BE2C (cell line): Measurements from ENCODE around the gene B9D1.

Experiments used
- DNase-seq: peaks from one replicate; pipeline ENCODE4 v3.0.0-alpha.2; 2020
- H3K27me3 ChIP-seq: fragments of 250-450 bp; sonication (Bioruptor Pico); 2 replicates; pipeline ENCODE4 v1.5.1; 2020; ENCODE audit warnings: mild to moderate bottlenecking
- H3K36me3 ChIP-seq: fragments of 250-450 bp; sonication (Bioruptor Pico); 2 replicates; pipeline ENCODE4 v1.5.1; 2020; ENCODE audit warnings: mild to moderate bottlenecking
- H3K4me1 ChIP-seq: fragments of 250-450 bp; sonication (Bioruptor Pico); 2 replicates; pipeline ENCODE4 v1.5.1; 2020
- H3K4me3 ChIP-seq: 2 replicates; pipeline ENCODE4 v1.5.1; 2011; ENCODE audit warnings: low read depth, low read length
- H3K9me3 ChIP-seq: fragments of 250-450 bp; sonication (Bioruptor Pico); 2 replicates; pipeline ENCODE4 v1.5.1; 2020
- TF ChIP-seq, protein P1 (sequence below): IDR thresholded peaks from 2 replicates; pipeline ENCODE4 v1.5.1; 2012; ENCODE audit warnings: mild to moderate bottlenecking, low read depth, low read length

The B9D1 gene

DNA sequence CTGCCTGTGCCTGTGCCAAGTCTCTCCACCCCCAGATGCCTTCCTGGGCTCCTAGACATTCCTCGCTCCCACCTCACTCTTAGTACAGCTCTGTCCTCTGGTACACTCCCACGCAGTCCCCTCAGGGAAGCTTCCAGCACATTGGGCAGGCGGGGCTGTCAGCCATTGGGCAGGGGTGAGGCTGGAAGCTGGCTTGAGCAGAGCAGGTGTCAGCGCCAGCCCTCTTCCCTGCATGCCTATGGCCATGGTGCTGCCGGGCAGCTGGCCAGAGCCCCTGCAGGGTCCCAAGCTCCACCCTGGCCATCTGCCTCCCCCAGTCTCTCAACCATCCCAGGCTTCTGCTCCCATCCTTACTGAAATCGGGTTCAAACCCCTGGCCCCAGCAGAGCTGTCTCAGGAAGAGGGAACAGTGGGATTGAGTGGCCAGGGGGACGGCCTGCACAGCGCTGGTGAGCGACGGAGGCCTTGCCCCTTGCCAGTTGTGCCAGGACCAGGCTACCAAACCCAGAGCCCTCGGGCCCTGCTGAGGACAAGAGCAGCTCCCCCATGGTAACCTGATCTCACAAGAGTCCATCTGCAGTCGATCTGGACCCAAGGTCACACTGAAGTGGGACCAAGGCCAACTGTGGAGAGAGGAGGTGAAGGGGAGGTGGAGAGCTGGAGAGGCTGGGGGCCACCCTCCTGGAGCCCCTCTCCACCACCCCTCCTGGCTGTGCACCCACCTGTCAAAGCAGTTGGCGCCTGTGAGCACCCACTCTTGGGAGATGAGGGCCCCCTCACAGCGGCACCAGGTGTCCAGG lies 2.4 kb upstream of the B9D1 start:
- no peaks in the 10 kb centered on the region for H3K9me3 ChIP-seq
- no peaks in the 10 kb centered on the region for H3K4me1 ChIP-seq
- no peak for DNase-seq
- no peak overlapping the region for H3K4me3 ChIP-seq
- H3K36me3 ChIP-seq = no peaks in the 10 kb centered on the region
- TF ChIP-seq, protein P1, sequence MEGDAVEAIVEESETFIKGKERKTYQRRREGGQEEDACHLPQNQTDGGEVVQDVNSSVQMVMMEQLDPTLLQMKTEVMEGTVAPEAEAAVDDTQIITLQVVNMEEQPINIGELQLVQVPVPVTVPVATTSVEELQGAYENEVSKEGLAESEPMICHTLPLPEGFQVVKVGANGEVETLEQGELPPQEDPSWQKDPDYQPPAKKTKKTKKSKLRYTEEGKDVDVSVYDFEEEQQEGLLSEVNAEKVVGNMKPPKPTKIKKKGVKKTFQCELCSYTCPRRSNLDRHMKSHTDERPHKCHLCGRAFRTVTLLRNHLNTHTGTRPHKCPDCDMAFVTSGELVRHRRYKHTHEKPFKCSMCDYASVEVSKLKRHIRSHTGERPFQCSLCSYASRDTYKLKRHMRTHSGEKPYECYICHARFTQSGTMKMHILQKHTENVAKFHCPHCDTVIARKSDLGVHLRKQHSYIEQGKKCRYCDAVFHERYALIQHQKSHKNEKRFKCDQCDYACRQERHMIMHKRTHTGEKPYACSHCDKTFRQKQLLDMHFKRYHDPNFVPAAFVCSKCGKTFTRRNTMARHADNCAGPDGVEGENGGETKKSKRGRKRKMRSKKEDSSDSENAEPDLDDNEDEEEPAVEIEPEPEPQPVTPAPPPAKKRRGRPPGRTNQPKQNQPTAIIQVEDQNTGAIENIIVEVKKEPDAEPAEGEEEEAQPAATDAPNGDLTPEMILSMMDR = no peak
- no peaks in the 10 kb centered on the region for H3K27me3 ChIP-seq

DNA sequence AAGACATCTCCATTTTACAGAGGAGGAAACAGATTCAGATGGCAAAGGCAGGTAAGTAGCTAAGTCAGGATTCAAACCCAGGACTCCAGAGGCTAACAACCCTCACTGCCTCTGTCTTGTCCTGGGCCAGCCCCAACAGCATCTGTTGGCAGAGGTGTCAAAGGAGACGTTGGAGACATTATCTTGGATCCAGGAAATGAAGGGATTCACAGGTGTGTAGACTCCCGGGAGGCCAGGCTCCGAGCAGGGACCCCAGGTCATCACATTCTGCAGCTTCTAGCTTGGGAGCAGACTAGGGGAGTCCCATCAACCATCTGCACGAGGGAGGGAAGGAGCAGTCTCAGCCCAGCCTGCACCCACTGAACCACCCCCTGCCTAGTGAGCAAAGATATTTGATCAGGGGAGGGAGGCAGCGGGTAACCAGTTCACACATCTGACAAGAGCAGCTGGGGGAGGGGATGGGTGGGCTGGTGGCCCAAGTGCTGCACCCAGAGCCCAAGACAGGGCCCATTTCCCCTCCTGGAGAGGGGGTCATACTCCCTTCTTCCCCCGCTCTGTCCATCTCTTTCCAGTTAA lies 1.0 kb upstream of the B9D1 start:
- no peak overlapping the region for H3K4me3 ChIP-seq
- DNase-seq = no peak
- no peaks in the 10 kb centered on the region for H3K9me3 ChIP-seq
- no peaks in the 10 kb centered on the region for H3K36me3 ChIP-seq
- no peaks in the 10 kb centered on the region for H3K27me3 ChIP-seq
- no peaks in the 10 kb centered on the region for H3K4me1 ChIP-seq
- TF ChIP-seq, protein P1 = no peak

DNA sequence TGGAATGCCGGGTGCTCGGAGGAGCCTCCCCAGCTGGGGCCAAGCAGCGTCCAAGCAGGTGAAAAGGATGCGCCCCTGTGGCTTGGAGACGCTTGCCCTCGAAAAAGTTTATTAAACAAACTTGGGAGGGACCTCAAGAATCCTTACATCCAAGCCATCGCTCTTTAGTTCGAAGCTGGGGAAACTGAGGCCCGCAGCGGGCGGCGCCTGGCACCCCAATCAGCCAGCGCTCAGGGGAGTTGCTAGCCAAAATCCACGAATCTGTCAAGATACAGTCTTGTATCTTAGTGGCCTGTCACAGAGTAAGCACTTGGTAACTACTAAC lies 553 bp upstream of the B9D1 start:
- no peak for DNase-seq
- no peaks in the 10 kb centered on the region for H3K9me3 ChIP-seq
- H3K4me1 ChIP-seq = no peaks in the 10 kb centered on the region
- no peaks in the 10 kb centered on the region for H3K27me3 ChIP-seq
- TF ChIP-seq, protein P1 = no peak
- no peaks in the 10 kb centered on the region for H3K36me3 ChIP-seq
- H3K4me3 ChIP-seq = peak overlapping the region; percentile 67

DNA sequence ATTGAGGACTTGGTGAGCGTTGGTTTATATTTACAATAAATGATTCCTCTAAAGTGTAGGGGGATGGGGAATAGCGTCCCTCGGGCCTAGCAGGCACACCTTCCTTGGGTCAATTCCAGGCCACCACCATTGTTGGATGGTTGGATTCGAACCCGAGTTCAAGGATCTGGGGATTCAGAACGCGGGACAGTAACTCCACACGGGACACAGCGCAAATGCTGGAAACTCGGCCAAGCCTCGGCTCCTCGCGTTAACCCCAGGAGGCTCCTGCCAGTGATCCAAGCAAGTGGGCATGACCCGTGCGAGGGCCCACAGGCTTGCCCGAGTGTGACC lies 613 bp downstream of the B9D1 start:
- Histone ChIP-seq H3K27me3 (no peaks in the 10 kb centered on the region), H3K4me1 (no peaks in the 10 kb centered on the region), H3K4me3 (peak overlapping the region; percentile 67), H3K9me3 (no peaks in the 10 kb centered on the region), H3K36me3 (no peaks in the 10 kb centered on the region)
- TF ChIP-seq, protein P1 = no peak
- DNase-seq = no peak

DNA sequence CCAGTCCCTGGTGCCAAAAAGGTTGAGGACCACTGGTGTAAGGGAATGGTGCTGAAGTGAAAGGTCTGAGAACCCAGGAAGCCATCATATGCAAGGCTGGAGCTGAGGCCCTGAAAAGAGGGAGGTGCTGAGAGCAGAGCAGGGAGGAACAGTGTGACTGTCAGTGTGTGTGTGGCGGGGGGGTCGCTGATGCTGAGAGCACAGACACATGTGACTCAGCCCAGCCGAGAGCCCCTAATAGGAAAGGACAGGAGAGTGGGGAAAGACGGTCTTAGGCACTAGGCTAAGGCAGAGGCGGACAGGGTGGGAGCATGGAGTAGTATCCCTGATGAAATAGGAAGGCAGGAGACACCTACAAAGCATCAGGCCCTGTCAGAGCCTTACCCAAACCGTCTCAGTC lies 1.2 kb downstream of the B9D1 start:
- no peaks in the 10 kb centered on the region for H3K27me3 ChIP-seq
- TF ChIP-seq, protein P1 = no peak
- H3K4me1 ChIP-seq = no peaks in the 10 kb centered on the region
- H3K4me3 ChIP-seq = no peak overlapping the region
- DNase-seq = no peak
- H3K9me3 ChIP-seq = no peaks in the 10 kb centered on the region
- no peaks in the 10 kb centered on the region for H3K36me3 ChIP-seq

DNA sequence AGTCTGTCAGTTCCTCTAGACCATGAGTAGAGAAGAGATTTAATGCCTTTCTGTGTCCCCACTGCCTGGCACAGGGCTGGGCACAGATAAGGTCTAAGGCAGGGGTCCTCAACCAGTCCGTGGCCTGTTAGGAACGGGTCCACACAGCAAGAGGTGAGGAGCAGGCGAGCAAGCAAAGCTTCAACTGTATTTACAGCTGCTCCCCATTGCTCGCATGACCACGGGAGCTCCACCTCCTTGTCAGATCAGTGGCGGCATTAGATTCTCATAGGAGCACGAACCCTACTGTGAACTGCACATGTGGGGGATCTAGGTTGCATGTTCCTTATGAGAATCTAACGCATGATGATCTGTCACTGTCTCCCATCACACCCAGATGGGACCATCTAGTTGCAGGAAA lies 1.8 kb downstream of the B9D1 start:
- no peaks in the 10 kb centered on the region for H3K36me3 ChIP-seq
- DNase-seq = no peak
- no peaks in the 10 kb centered on the region for H3K9me3 ChIP-seq
- H3K4me1 ChIP-seq = no peaks in the 10 kb centered on the region
- no peaks in the 10 kb centered on the region for H3K27me3 ChIP-seq
- H3K4me3 ChIP-seq = no peak overlapping the region
- TF ChIP-seq, protein P1 = no peak
